Neural cell (in vitro differentiated cells): ENCODE measurements around the gene FILIP1. TPM values are rescaled to one million over a fixed set of nuclear protein-coding genes. Genes with fewer than 3 reads are reported as not detected.

Source experiments
- H2AFZ ChIP-seq: fragments of 200-600, 300-800 bp; sonication (generic), shearing (Covaris generic); 2 replicates; pipeline ENCODE4 v1.6.0; 2014; ENCODE audit warnings: low read depth, mild to moderate bottlenecking, antibody characterized with exemption, low read length, moderate library complexity
- H3F3A ChIP-seq: fragments of 200-600 bp; shearing (Covaris generic); 2 replicates; pipeline ENCODE4 v1.6.1; 2016; ENCODE audit warnings: mild to moderate bottlenecking, moderate library complexity, mixed read lengths, antibody characterized with exemption, low read length; ENCODE audit not compliant: insufficient read depth, poor library complexity, severe bottlenecking
- H3K27ac ChIP-seq: fragments of 200-600, 300-800 bp; sonication (generic), shearing (Covaris generic); 2 replicates; pipeline ENCODE4 v1.5.1; 2014; ENCODE audit warnings: mild to moderate bottlenecking, low read length, moderate library complexity
- H3K27me3 ChIP-seq: fragments of 300-800, 200-600 bp; sonication (generic), shearing (Covaris generic); 2 replicates; pipeline ENCODE4 v1.6.0; 2014; ENCODE audit warnings: mild to moderate bottlenecking, low read depth, low read length, moderate library complexity; ENCODE audit not compliant: insufficient read depth
- H3K36me3 ChIP-seq: fragments of 300-800, 200-600 bp; sonication (generic), shearing (Covaris generic); 2 replicates; pipeline ENCODE4 v1.5.1; 2014; ENCODE audit warnings: mild to moderate bottlenecking, antibody characterized with exemption, low read length, moderate library complexity; ENCODE audit not compliant: insufficient read depth
- H3K4me2 ChIP-seq: fragments of 300-800, 200-600 bp; sonication (generic), shearing (Covaris generic); 2 replicates; pipeline ENCODE4 v1.6.0; 2014; ENCODE audit warnings: mild to moderate bottlenecking, low read length
- H3K4me3 ChIP-seq: fragments of 300-800, 200-600 bp; sonication (generic), shearing (Covaris generic); 2 replicates; pipeline ENCODE4 v1.5.1; 2014; ENCODE audit warnings: mild to moderate bottlenecking, low read length, moderate library complexity
- H3K79me2 ChIP-seq: fragments of 200-600 bp; shearing (Covaris generic); replicated peaks from 2 replicates; pipeline ENCODE4 v1.6.0; 2014; ENCODE audit warnings: mild to moderate bottlenecking, low read length, moderate library complexity; ENCODE audit not compliant: insufficient read depth
- H3K9ac ChIP-seq: fragments of 300-800, 200-600 bp; sonication (generic), shearing (Covaris generic); 2 replicates; pipeline ENCODE4 v1.6.1; 2016; ENCODE audit warnings: mild to moderate bottlenecking, low read length, mixed read lengths
- H3K9me2 ChIP-seq: fragments of 200-600 bp; shearing (Covaris generic); 2 replicates; pipeline ENCODE4 v1.6.1; 2016; ENCODE audit warnings: mild to moderate bottlenecking, low read length, mixed read lengths; ENCODE audit not compliant: insufficient read depth
- H3K9me3 ChIP-seq: fragments of 200-600, 300-800 bp; sonication (generic), shearing (Covaris generic); 2 replicates; pipeline ENCODE4 v1.6.1; 2016; ENCODE audit warnings: mild to moderate bottlenecking, mixed run types, low read length, moderate library complexity, mixed read lengths
- H4K20me1 ChIP-seq: fragments of 200-600 bp; shearing (Covaris generic); 2 replicates; pipeline ENCODE4 v1.6.1; 2016; ENCODE audit warnings: mild to moderate bottlenecking, mixed run types; ENCODE audit not compliant: insufficient read depth
- CTCF ChIP-seq: fragments of 450-650 bp; IDR thresholded peaks from 2 replicates; pipeline ENCODE4 v1.5.1; 2014; ENCODE audit warnings: antibody characterized with exemption, mild to moderate bottlenecking, moderate library complexity; ENCODE audit not compliant: poor library complexity, severe bottlenecking
- EP300 ChIP-seq: fragments of 450-650 bp; conservative IDR thresholded peaks from 2 replicates; pipeline ENCODE4 v1.6.1; 2014; ENCODE audit warnings: antibody characterized with exemption, mild to moderate bottlenecking, moderate library complexity; ENCODE audit not compliant: poor library complexity, severe bottlenecking
- EZH2 ChIP-seq: fragments of 200-600, 300-800 bp; shearing (Covaris generic), sonication (generic); IDR thresholded peaks from 2 replicates; pipeline ENCODE4 v1.6.1; 2014; ENCODE audit warnings: antibody characterized with exemption, low read length, borderline replicate concordance, mild to moderate bottlenecking; ENCODE audit not compliant: insufficient read depth, poor library complexity, severe bottlenecking
- MXI1 ChIP-seq: fragments of 450-650 bp; conservative IDR thresholded peaks from 2 replicates; pipeline ENCODE4 v1.6.1; 2014; ENCODE audit warnings: antibody characterized with exemption, mild to moderate bottlenecking; ENCODE audit not compliant: poor library complexity, severe bottlenecking
- POLR2AphosphoS5 ChIP-seq: IDR thresholded peaks from 2 replicates; pipeline ENCODE4 v1.6.1; 2012
- RAD21 ChIP-seq: fragments of 450-650 bp; conservative IDR thresholded peaks from 2 replicates; pipeline ENCODE4 v1.6.1; 2014; ENCODE audit warnings: antibody characterized with exemption, mild to moderate bottlenecking, moderate library complexity
- REST ChIP-seq: IDR thresholded peaks from 2 replicates; pipeline ENCODE4 v1.6.1; 2012; ENCODE audit warnings: borderline replicate concordance
- SMC3 ChIP-seq: fragments of 450-650 bp; conservative IDR thresholded peaks from 2 replicates; pipeline ENCODE4 v1.6.1; 2014; ENCODE audit warnings: antibody characterized with exemption, mild to moderate bottlenecking, moderate library complexity; ENCODE audit not compliant: poor library complexity
- TAF1 ChIP-seq: IDR thresholded peaks from 2 replicates; pipeline ENCODE4 v1.6.1; 2012; ENCODE audit warnings: low read depth
- polyA plus RNA-seq: library from polyadenylated mRNA; depleted of rRNA; stranded (reverse); fragments of >200 nt; gene quantifications from 2 replicates; pipeline ENCODE4 v1.2.3, GENCODE V29; 2014

The FILIP1 gene
- polyA plus RNA-seq, 1 donor from 2014 or later = 1.4 TPM

GRCh38 chr6:75287424-75287823, 206.2 kb downstream of the FILIP1 start:
- Histone ChIP-seq H3K27me3 (no peaks in the 10 kb centered on the region), H3K4me3 (no peak overlapping the region), H3K79me2 (peaks cover 26% of the 10 kb centered on the region), H3F3A (peaks cover 6% of the 10 kb centered on the region), H3K4me2 (no peak overlapping the region), H2AFZ (no peak overlapping the region), H3K9me2 (no peaks in the 10 kb centered on the region), H4K20me1 (no peaks in the 10 kb centered on the region), H3K27ac (no peak overlapping the region), H3K9ac (no peak overlapping the region), H3K36me3 (no peaks in the 10 kb centered on the region), H3K9me3 (no peaks in the 10 kb centered on the region)
- TF ChIP-seq POLR2AphosphoS5 (no peak), TAF1 (no peak), RAD21 (no peak), EZH2 (no peak), MXI1 (no peak), CTCF (no peak), REST (no peak), SMC3 (no peak), EP300 (no peak)

GRCh38 chr6:75286955-75287354, 206.6 kb downstream of the FILIP1 start:
- H3K9me2 ChIP-seq = no peaks in the 10 kb centered on the region
- no peak for TF ChIP-seq TAF1
- no peak for TF ChIP-seq EZH2
- TF ChIP-seq POLR2AphosphoS5 = no peak
- no peak for TF ChIP-seq CTCF
- TF ChIP-seq EP300 = no peak
- no peak for TF ChIP-seq RAD21
- no peak for TF ChIP-seq SMC3
- TF ChIP-seq MXI1 = no peak
- TF ChIP-seq REST = no peak

More at GRCh38 chr6:75286955-75287354, 206.6 kb downstream of the FILIP1 start:
- H3K9me3 ChIP-seq = no peaks in the 10 kb centered on the region
- peaks cover 6% of the 10 kb centered on the region for H3F3A ChIP-seq
- H3K27ac ChIP-seq = no peak overlapping the region
- H3K27me3 ChIP-seq = no peaks in the 10 kb centered on the region
- H3K4me3 ChIP-seq = no peak overlapping the region
- H3K36me3 ChIP-seq = no peaks in the 10 kb centered on the region
- H2AFZ ChIP-seq = no peak overlapping the region
- H3K79me2 ChIP-seq = peaks cover 31% of the 10 kb centered on the region
- no peak overlapping the region for H3K9ac ChIP-seq
- H3K4me2 ChIP-seq = no peak overlapping the region
- H4K20me1 ChIP-seq = no peaks in the 10 kb centered on the region
